DOHH2 (cell line): ENCODE data around the gene DYNLT2B.

Experiments
- H3F3A ChIP-seq: fragments of 200-600 bp; sonication (generic), shearing (Covaris generic); 2 replicates; pipeline ENCODE4 v1.6.0; 2016; ENCODE audit warnings: antibody characterized with exemption, mild to moderate bottlenecking; ENCODE audit not compliant: control insufficient read depth, insufficient read depth
- H3K27ac ChIP-seq: fragments of 200-600 bp; sonication (generic); 2 replicates; pipeline ENCODE4 v1.5.1; 2014; ENCODE audit warnings: low read depth, mild to moderate bottlenecking, low read length, moderate library complexity
- H3K27me3 ChIP-seq: fragments of 200-600 bp; sonication (generic); 2 replicates; pipeline ENCODE4 v1.6.1; 2014; ENCODE audit warnings: mild to moderate bottlenecking, low read length, mixed read lengths; ENCODE audit not compliant: control insufficient read depth
- H3K36me3 ChIP-seq: fragments of 200-600 bp; sonication (generic); 2 replicates; pipeline ENCODE4 v1.6.1; 2014; ENCODE audit warnings: mild to moderate bottlenecking, low read length, moderate library complexity, mixed read lengths; ENCODE audit not compliant: control insufficient read depth
- H3K4me1 ChIP-seq: fragments of 200-600 bp; sonication (generic); 2 replicates; pipeline ENCODE4 v1.6.1; 2014; ENCODE audit warnings: mild to moderate bottlenecking, low read length, mixed read lengths; ENCODE audit not compliant: control insufficient read depth
- H3K4me2 ChIP-seq: fragments of 200-600 bp; sonication (generic); 2 replicates; pipeline ENCODE4 v1.6.0; 2014; ENCODE audit warnings: mild to moderate bottlenecking, low read length, moderate library complexity
- H3K4me3 ChIP-seq: fragments of 200-600 bp; sonication (generic); 2 replicates; pipeline ENCODE4 v1.5.1; 2014; ENCODE audit warnings: mild to moderate bottlenecking, low read length, mixed read lengths
- H3K79me2 ChIP-seq: fragments of 200-600 bp; sonication (generic); 2 replicates; pipeline ENCODE4 v1.6.1; 2014; ENCODE audit warnings: mild to moderate bottlenecking, low read length, mixed read lengths; ENCODE audit not compliant: control insufficient read depth
- H3K9me2 ChIP-seq: fragments of 200-600 bp; sonication (generic); replicated peaks from 2 replicates; pipeline ENCODE4 v1.6.1; 2014; ENCODE audit warnings: mild to moderate bottlenecking, low read length, mixed read lengths; ENCODE audit not compliant: control insufficient read depth
- H3K9me3 ChIP-seq: fragments of 200-600 bp; sonication (generic); 2 replicates; pipeline ENCODE4 v1.6.1; 2014; ENCODE audit warnings: antibody characterized with exemption, low read length, mixed read lengths; ENCODE audit not compliant: control insufficient read depth, insufficient read depth
- H4K20me1 ChIP-seq: fragments of 200-600 bp; sonication (generic); 2 replicates; pipeline ENCODE4 v1.6.0; 2014; ENCODE audit warnings: low read depth, mild to moderate bottlenecking, antibody characterized with exemption, low read length, moderate library complexity; ENCODE audit not compliant: control insufficient read depth, insufficient read depth
- CTCF ChIP-seq: fragments of 200-600 bp; sonication (generic); IDR thresholded peaks from one replicate; pipeline ENCODE4 v1.5.1; 2014; ENCODE audit warnings: antibody characterized with exemption, mild to moderate bottlenecking, low read depth, low read length; ENCODE audit not compliant: poor library complexity, severe bottlenecking
- EZH2phosphoT487 ChIP-seq: fragments of 200-600 bp; sonication (generic); IDR thresholded peaks from 2 replicates; pipeline ENCODE4 v1.6.1; 2017; ENCODE audit warnings: borderline replicate concordance, mild to moderate bottlenecking, antibody characterized with exemption, low read length, moderate library complexity, mixed read lengths

DYNLT2B gene

GRCh38 chr3:196327405-196327804, 9.4 kb upstream of the DYNLT2B start:
- TF ChIP-seq EZH2phosphoT487, result no peak
- TF ChIP-seq CTCF, result no peak
- no peaks in the 10 kb centered on the region for H3K4me1 ChIP-seq
- no peaks in the 10 kb centered on the region for H3F3A ChIP-seq
- H3K27ac ChIP-seq, result no peak overlapping the region
- H3K79me2 ChIP-seq, result no peaks in the 10 kb centered on the region
- H3K36me3 ChIP-seq, result no peaks in the 10 kb centered on the region
- no peaks in the 10 kb centered on the region for H4K20me1 ChIP-seq
- H3K9me2 ChIP-seq, result no peaks in the 10 kb centered on the region
- 0 out of 2 replicates have a peak, but pooled peaks cover 5% of the 10 kb centered on the region for H3K27me3 ChIP-seq
- no peak overlapping the region for H3K4me2 ChIP-seq
- no peaks in the 10 kb centered on the region for H3K9me3 ChIP-seq
- no peak overlapping the region for H3K4me3 ChIP-seq

- H3K27me3 ChIP-seq, result 0 out of 2 replicates have a peak, but pooled peaks cover 5% of the 10 kb centered on the region
- H3K4me3 ChIP-seq, result no peak overlapping the region
- no peaks in the 10 kb centered on the region for H4K20me1 ChIP-seq
- H3K79me2 ChIP-seq, result no peaks in the 10 kb centered on the region
- TF ChIP-seq EZH2phosphoT487 (no peak), CTCF (no peak)
- H3K36me3 ChIP-seq, result no peaks in the 10 kb centered on the region
- no peaks in the 10 kb centered on the region for H3K9me3 ChIP-seq
- no peaks in the 10 kb centered on the region for H3K4me1 ChIP-seq
- H3K27ac ChIP-seq, result no peak overlapping the region
- no peaks in the 10 kb centered on the region for H3K9me2 ChIP-seq
- H3F3A ChIP-seq, result no peaks in the 10 kb centered on the region
- H3K4me2 ChIP-seq, result no peak overlapping the region
These were observed 8.9 kb upstream of the DYNLT2B start for GRCh38 chr3:196326936-196327335.

DNA sequence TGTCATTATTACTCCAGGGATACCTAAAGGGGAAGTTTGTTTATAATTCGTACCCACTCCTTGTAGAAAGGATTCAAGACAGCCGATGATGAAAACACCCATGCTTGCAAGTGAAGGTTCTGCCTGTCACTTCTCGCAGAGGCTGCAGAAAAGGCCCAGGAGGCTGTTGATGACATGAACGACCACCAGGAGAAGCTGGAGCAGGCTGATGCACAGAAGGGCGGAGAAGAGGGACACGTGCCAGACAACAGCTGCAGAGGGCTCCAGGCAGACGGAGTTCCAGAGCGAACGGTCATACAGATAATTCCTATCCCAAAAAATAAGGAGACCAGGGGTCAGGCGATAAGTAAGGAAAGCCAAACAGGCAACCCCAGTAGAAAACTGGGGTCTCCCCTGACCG, 5.7 kb upstream of the DYNLT2B start:
- Histone ChIP-seq H3K36me3 (no peaks in the 10 kb centered on the region), H3K79me2 (no peaks in the 10 kb centered on the region), H3K27ac (no peak overlapping the region), H3K4me3 (no peak overlapping the region), H3K4me1 (peaks cover 5% of the 10 kb centered on the region), H4K20me1 (no peaks in the 10 kb centered on the region), H3F3A (no peaks in the 10 kb centered on the region), H3K4me2 (no peak overlapping the region), H3K27me3 (0 out of 2 replicates have a peak, but pooled peaks cover 5% of the 10 kb centered on the region), H3K9me3 (no peaks in the 10 kb centered on the region), H3K9me2 (no peaks in the 10 kb centered on the region)
- no peak for TF ChIP-seq CTCF
- TF ChIP-seq EZH2phosphoT487, result no peak
